H1 (cell line): ENCODE results near the gene EYA2. TPM values are rescaled to one million over a fixed set of nuclear protein-coding genes. Genes with fewer than 3 reads are reported as not detected.
A peak's percentile ranks its signal among the peaks of the same experiment; 100 is the strongest.

Experiments used
- CTCF ChIA-PET: fragments of 300-600 bp; sonication (Branson Sonifier 250); formaldehyde crosslinking; loops from one replicate; lab custom pipeline; 2021; ENCODE audit not compliant: partially characterized antibody; lab: Charles Lee
- POLR2A ChIA-PET: fragments of 300-600 bp; sonication (Branson Sonifier 250); formaldehyde crosslinking; loops from one replicate; lab custom pipeline; 2021; ENCODE audit warnings: inconsistent platforms; ENCODE audit not compliant: partially characterized antibody; lab: Charles Lee
- DNase-seq, 2 experiments: peaks; one replicate each; pipeline versions ENCODE4 v3.0.0 to v3.0.0-alpha.2; 2010 to 2022; ENCODE audit warnings: low spot score in 2 of 2, low read depth in 1 of 2, mixed read lengths in 1 of 2
- FAIRE-seq: peaks from 2 replicates; lab custom pipeline; 2011; peaks lifted over from hg19 to GRCh38; lab: Jason Lieb, UNC
- H2AFZ ChIP-seq: 2 replicates; pipeline ENCODE4 v1.8.1; 2012; ENCODE audit warnings: low read length, inconsistent platforms
- H2AK5ac ChIP-seq: 2 replicates; pipeline ENCODE4 v1.6.1; 2013; ENCODE audit warnings: low read depth, low read length
- H2BK120ac ChIP-seq: replicated peaks from 2 replicates; pipeline ENCODE3; 2013; ENCODE audit warnings: low read depth, low read length, inconsistent platforms
- H2BK12ac ChIP-seq: 2 replicates; pipeline ENCODE4 v1.6.1; 2013; ENCODE audit warnings: low read depth, low read length
- H2BK15ac ChIP-seq: 2 replicates; pipeline ENCODE4 v1.6.1; 2013; ENCODE audit warnings: low read length
- H2BK20ac ChIP-seq: 2 replicates; pipeline ENCODE4 v1.6.1; 2013; ENCODE audit warnings: low read length
- H2BK5ac ChIP-seq: 2 replicates; pipeline ENCODE4 v1.6.1; 2013; ENCODE audit warnings: low read depth, low read length
- H3K14ac ChIP-seq: 2 replicates; pipeline ENCODE4 v1.6.1; 2013; ENCODE audit warnings: inconsistent platforms; ENCODE audit not compliant: insufficient read length
- H3K18ac ChIP-seq: 2 replicates; pipeline ENCODE4 v1.6.1; 2013; ENCODE audit warnings: low read length; ENCODE audit errors: extremely low read depth
- H3K23ac ChIP-seq: 2 replicates; pipeline ENCODE4 v1.6.1; 2013; ENCODE audit warnings: inconsistent platforms; ENCODE audit not compliant: insufficient read length
- H3K23me2 ChIP-seq: 2 replicates; pipeline ENCODE4 v1.6.1; 2013; ENCODE audit warnings: low read depth, low read length
- H3K27ac ChIP-seq: 2 replicates; pipeline ENCODE4 v1.6.1; 2011; ENCODE audit warnings: low read depth, low read length, inconsistent platforms
- H3K27me3 ChIP-seq, 4 experiments: replicated peaks in 1 of 4; 1 replicate in 1 of 4; 2 replicates in 3 of 4; pipeline versions ENCODE4 v1.6.1 to v1.8.1; 2011 to 2013; ENCODE audit warnings: low read length in 3 of 4, mild to moderate bottlenecking in 3 of 4, inconsistent platforms in 2 of 4, mixed read lengths in 2 of 4, moderate library complexity in 1 of 4; ENCODE audit not compliant: control insufficient read depth in 3 of 4, insufficient read depth in 3 of 4; ENCODE audit errors: extremely low read depth in 1 of 4
- H3K36me3 ChIP-seq, 4 experiments: 2 replicates each; pipeline versions ENCODE4 v1.6.1 to v1.8.1; 2011 to 2013; ENCODE audit warnings: mild to moderate bottlenecking in 4 of 4, low read length in 3 of 4, moderate library complexity in 2 of 4, control low read depth in 1 of 4, inconsistent platforms in 1 of 4; ENCODE audit not compliant: insufficient read depth in 4 of 4, control insufficient read depth in 2 of 4
- H3K4ac ChIP-seq: replicated peaks from 2 replicates; pipeline ENCODE3; 2013; ENCODE audit warnings: low read length, low read depth, mixed read lengths, inconsistent platforms; ENCODE audit not compliant: insufficient read length
- H3K4me1 ChIP-seq, 4 experiments: replicated peaks in 1 of 4; 1 replicate in 1 of 4; 2 replicates in 3 of 4; pipeline versions ENCODE4 v1.6.1 to v1.8.1; 2011 to 2013; ENCODE audit warnings: low read length in 3 of 4, inconsistent platforms in 2 of 4, mixed read lengths in 1 of 4; ENCODE audit not compliant: insufficient read depth in 4 of 4, control insufficient read depth in 3 of 4
- H3K4me2 ChIP-seq, 2 experiments: 2 replicates each; pipeline versions ENCODE4 v1.6.1 to v1.8.1; 2011 to 2013; ENCODE audit warnings: low read depth in 2 of 2, low read length in 2 of 2, control low read depth in 1 of 2, inconsistent platforms in 1 of 2, mild to moderate bottlenecking in 1 of 2; ENCODE audit not compliant: insufficient read depth in 1 of 2
- H3K4me3 ChIP-seq, 4 experiments: fragments of 200-600, 300-600 bp in 1 of 4; sonication (generic), shearing (Covaris generic), sonication (Bioruptor Twin) in 1 of 4; 2 replicates each; pipeline versions ENCODE4 v1.5.1 to v1.8.1; 2011 to 2016; ENCODE audit warnings: low read length in 4 of 4, low read depth in 3 of 4, control low read depth in 2 of 4, inconsistent platforms in 2 of 4, mild to moderate bottlenecking in 2 of 4, mixed read lengths in 1 of 4, moderate library complexity in 1 of 4; ENCODE audit not compliant: insufficient read depth in 2 of 4; ENCODE audit errors: extremely low read depth in 1 of 4
- H3K56ac ChIP-seq: replicated peaks from 2 replicates; pipeline ENCODE3; 2013; ENCODE audit warnings: low read depth, mild to moderate bottlenecking, mixed read lengths, low read length, inconsistent platforms; ENCODE audit not compliant: insufficient read length
- H3K79me1 ChIP-seq: 2 replicates; pipeline ENCODE4 v1.6.1; 2013; ENCODE audit warnings: low read depth, low read length, control low read depth
- H3K79me2 ChIP-seq, 2 experiments: 2 replicates each; pipeline versions ENCODE4 v1.6.1 to v1.8.1; 2012 to 2013; ENCODE audit warnings: low read length in 2 of 2, mild to moderate bottlenecking in 2 of 2, inconsistent platforms in 1 of 2; ENCODE audit not compliant: insufficient read depth in 2 of 2, control insufficient read depth in 1 of 2
- H3K9ac ChIP-seq, 4 experiments: replicated peaks in 1 of 4; 1 replicate in 1 of 4; 2 replicates in 3 of 4; pipeline versions ENCODE4 v1.6.1 to v1.8.1; 2011 to 2013; ENCODE audit warnings: low read depth in 3 of 4, low read length in 3 of 4, control low read depth in 2 of 4, mild to moderate bottlenecking in 2 of 4, moderate library complexity in 2 of 4, inconsistent platforms in 1 of 4; ENCODE audit errors: extremely low read depth in 1 of 4
- H3K9me3 ChIP-seq, 2 experiments: 2 replicates each; pipeline versions ENCODE4 v1.6.1 to v1.8.1; 2012 to 2013; ENCODE audit warnings: mild to moderate bottlenecking in 2 of 2, moderate library complexity in 2 of 2, control low read depth in 1 of 2, inconsistent platforms in 1 of 2, low read depth in 1 of 2, low read length in 1 of 2, mixed read lengths in 1 of 2; ENCODE audit not compliant: insufficient read depth in 2 of 2
- H4K20me1 ChIP-seq, 2 experiments: replicated peaks in 1 of 2; 2 replicates each; pipeline versions ENCODE3 to v1.8.1; 2011 to 2013; ENCODE audit warnings: inconsistent platforms in 2 of 2, low read length in 2 of 2, mild to moderate bottlenecking in 1 of 2; ENCODE audit not compliant: insufficient read depth in 2 of 2, control insufficient read depth in 1 of 2
- H4K5ac ChIP-seq: 2 replicates; pipeline ENCODE4 v1.6.1; 2013; ENCODE audit warnings: low read length, low read depth, mixed read lengths, inconsistent platforms; ENCODE audit not compliant: insufficient read length
- H4K8ac ChIP-seq: 2 replicates; pipeline ENCODE4 v1.8.0; 2013; ENCODE audit warnings: mild to moderate bottlenecking, moderate library complexity, low read length, inconsistent platforms; ENCODE audit not compliant: insufficient read depth; ENCODE audit errors: extremely low read depth
- H4K91ac ChIP-seq: replicated peaks from 2 replicates; pipeline ENCODE3; 2013; ENCODE audit warnings: low read length, mixed read lengths, inconsistent platforms; ENCODE audit not compliant: insufficient read length
- TAF1 ChIP-seq: IDR thresholded peaks from 2 replicates; pipeline ENCODE4 v1.6.1; 2011; ENCODE audit warnings: mild to moderate bottlenecking, low read depth, low read length
- WGBS, 2 experiments: shearing (Covaris generic) in 1 of 2; methylation state at CpG; one replicate each; pipeline versions ENCODE4 v1.1.6 to v1.1.7; 2013 to 2015; ENCODE audit warnings: low lambda C conversion rate in 2 of 2, mixed read lengths in 2 of 2, inconsistent platforms in 1 of 2, low coverage in 1 of 2, missing lambda C conversion rate in 1 of 2; ENCODE audit not compliant: insufficient replicate concordance in 2 of 2, insufficient coverage in 1 of 2, insufficient read length in 1 of 2; ENCODE audit errors: extremely low coverage in 1 of 2, missing lambda C conversion rate in 1 of 2; 5-methylcytosine and 5-hydroxymethylcytosine counted together
- polyA plus RNA-seq, 7 experiments: library from polyadenylated mRNA; depleted of rRNA in 3 of 7; stranded (reverse) in 5 of 7; unstranded in 2 of 7; fragments of >200 nt in 5 of 7; fragments of 200-250 nt in 2 of 7; gene quantifications; 1 replicate in 5 of 7; 2 replicates in 1 of 7; 4 replicates in 1 of 7; pipeline versions ENCODE4 v1.2.1 to v1.2.3, GENCODE V29; 2011 to 2013; ENCODE audit warnings: missing spikeins in 2 of 7, mixed read lengths in 2 of 7
- total RNA-seq: library from RNA; stranded (reverse); fragmentation: NEBNext Ultra II Directional; extraction: Animal tissue kit (Norgen Biotek cat#: 25700); gene quantifications from 2 replicates; pipeline ENCODE4 v1.2.1, GENCODE V29; 2021

Gene EYA2
- total and polyA plus RNA-seq, 2 of the 8 experiments (the other 6 are each of a cell fraction or from before 2014, with no cell fraction given) = 1.6 to 1.7 TPM

GRCh38 chr20:46978951-46979491 is 84.4 kb downstream of the EYA2 start:
- no peaks in the 10 kb centered on the region for H3K27me3 ChIP-seq
- H2BK12ac ChIP-seq = no peak overlapping the region
- no peak overlapping the region for H4K5ac ChIP-seq
- no peaks in the 10 kb centered on the region; a peak in 2 of 4 replicates for H3K9me3 ChIP-seq
- 82% methylated on average over 9 of the region's 9 CpGs; no CpG with 5 or more reads in 1 of the 2 experiments for WGBS, 2 experiments
- no peak overlapping the region for H3K4me3 ChIP-seq
- DNase-seq = no peak
- H3K18ac ChIP-seq = no peak overlapping the region; the same call in 1 of the 2 replicates
- H3K56ac ChIP-seq = no peak overlapping the region
- no peaks in the 10 kb centered on the region for H3K23me2 ChIP-seq
- no peak overlapping the region for H4K91ac ChIP-seq
- FAIRE-seq = no peak
- no peak overlapping the region for H3K14ac ChIP-seq
- H3K23ac ChIP-seq = no peak overlapping the region
- H4K8ac ChIP-seq = 0 out of 2 replicates have a peak overlapping the region, but pooled peaks have one; percentile 12
- H2BK120ac ChIP-seq = no peak overlapping the region
- H3K79me2 ChIP-seq = no peaks in the 10 kb centered on the region
- ChIA-PET POLR2A (no interaction called here), CTCF (interaction anchor here (0.6 to 1.6 kb wide), 9 partner anchors 10 to 292 kb away, joined by 3 to 7 read pairs (median 4); no protein-coding TSS in a partner anchor)
- no peaks in the 10 kb centered on the region for H4K20me1 ChIP-seq
- no peak overlapping the region for H2BK15ac ChIP-seq
- H3K9ac ChIP-seq = no peak overlapping the region
- H3K4me2 ChIP-seq = no peak overlapping the region
- no peaks in the 10 kb centered on the region for H3K79me1 ChIP-seq
- H3K4ac ChIP-seq = no peak overlapping the region
- no peak overlapping the region for H2BK20ac ChIP-seq
- peaks cover 3 to 8% (median 4%) of the 10 kb centered on the region in 4 experiments; a peak in 5 of 7 replicates for H3K4me1 ChIP-seq
- no peak overlapping the region for H3K27ac ChIP-seq
- no peak overlapping the region for H2AK5ac ChIP-seq
- H2AFZ ChIP-seq = peak overlapping the region; percentile 83; the same call in 1 of the 2 replicates
- no peaks in the 10 kb centered on the region for H3K36me3 ChIP-seq
- TF ChIP-seq TAF1 = no peak
- H2BK5ac ChIP-seq = no peak overlapping the region
